Calu3 (cell line): ENCODE results near the gene MEGF10. TPM values are rescaled to one million over a fixed set of nuclear protein-coding genes. Genes with fewer than 3 reads are reported as not detected.
A peak's percentile ranks its signal among the peaks of the same experiment; 100 is the strongest.

Experiments
- BruUV-seq: library from RNA; stranded (reverse); fragments of 400-500 nt; replicated peaks from 2 replicates; lab custom pipeline; 2021; lab: Mats Ljungman, UMichigan
- CTCF ChIA-PET: fragments of 300-600 bp; sonication (Branson Sonifier 250); formaldehyde crosslinking; loops from one replicate; lab custom pipeline; 2022; ENCODE audit warnings: antibody characterized with exemption; lab: Charles Lee
- DNase-seq: peaks from one replicate; pipeline ENCODE4 v3.0.0; 2022
- H3K27ac Mint-ChIP-seq: one replicate; pipeline ENCODE4 v1.8.0; 2022; ENCODE audit warnings: mixed read lengths; ENCODE audit not compliant: unreplicated experiment
- H3K27me3 Mint-ChIP-seq: one replicate; pipeline ENCODE4 v1.8.0; 2022; ENCODE audit warnings: mixed read lengths; ENCODE audit not compliant: unreplicated experiment
- H3K36me3 Mint-ChIP-seq: one replicate; pipeline ENCODE4 v1.8.0; 2022; ENCODE audit warnings: mild to moderate bottlenecking, moderate library complexity, mixed read lengths; ENCODE audit not compliant: insufficient read depth, unreplicated experiment
- H3K4me1 Mint-ChIP-seq: one replicate; pipeline ENCODE4 v1.8.0; 2022; ENCODE audit warnings: mild to moderate bottlenecking, low read depth, mixed read lengths; ENCODE audit not compliant: unreplicated experiment
- H3K4me3 Mint-ChIP-seq: one replicate; pipeline ENCODE4 v1.8.0; 2022; ENCODE audit warnings: mild to moderate bottlenecking, low read depth, moderate library complexity, mixed read lengths; ENCODE audit not compliant: unreplicated experiment
- H3K9me3 Mint-ChIP-seq: one replicate; pipeline ENCODE4 v1.8.0; 2022; ENCODE audit warnings: low read depth, mixed read lengths; ENCODE audit not compliant: unreplicated experiment
- intact Hi-C: fragments of 100-400 bp; cut with micrococcal nuclease; formaldehyde crosslinking; loops from one replicate; pipeline ENCODE4 v1.10.0; 2022; ENCODE audit not compliant: unreplicated experiment
- total RNA-seq: library from RNA; stranded (reverse); gene quantifications from 2 replicates; pipeline ENCODE4 v1.2.3, GENCODE V29; 2022
- TF ChIP-seq, protein P1 (sequence below): fragments of 200-600 bp; IDR thresholded peaks from one replicate; pipeline ENCODE4 v1.8.0; 2022; ENCODE audit warnings: antibody characterized with exemption; ENCODE audit not compliant: unreplicated experiment

Gene MEGF10
- total RNA-seq, 1 experiment from 2014 or later: 0.71 TPM

- DNase-seq: no peak
- CTCF ChIA-PET: no interaction called here
- Mint-ChIP-seq H3K4me1 (no peaks in the 10 kb centered on the region), H3K4me3 (no peak overlapping the region), H3K36me3 (no peaks in the 10 kb centered on the region), H3K27me3 (no peaks in the 10 kb centered on the region), H3K27ac (no peak overlapping the region), H3K9me3 (no peaks in the 10 kb centered on the region)
- no TSS peak for BruUV-seq
- intact Hi-C loops: no loop called here
- TF ChIP-seq, protein P1, sequence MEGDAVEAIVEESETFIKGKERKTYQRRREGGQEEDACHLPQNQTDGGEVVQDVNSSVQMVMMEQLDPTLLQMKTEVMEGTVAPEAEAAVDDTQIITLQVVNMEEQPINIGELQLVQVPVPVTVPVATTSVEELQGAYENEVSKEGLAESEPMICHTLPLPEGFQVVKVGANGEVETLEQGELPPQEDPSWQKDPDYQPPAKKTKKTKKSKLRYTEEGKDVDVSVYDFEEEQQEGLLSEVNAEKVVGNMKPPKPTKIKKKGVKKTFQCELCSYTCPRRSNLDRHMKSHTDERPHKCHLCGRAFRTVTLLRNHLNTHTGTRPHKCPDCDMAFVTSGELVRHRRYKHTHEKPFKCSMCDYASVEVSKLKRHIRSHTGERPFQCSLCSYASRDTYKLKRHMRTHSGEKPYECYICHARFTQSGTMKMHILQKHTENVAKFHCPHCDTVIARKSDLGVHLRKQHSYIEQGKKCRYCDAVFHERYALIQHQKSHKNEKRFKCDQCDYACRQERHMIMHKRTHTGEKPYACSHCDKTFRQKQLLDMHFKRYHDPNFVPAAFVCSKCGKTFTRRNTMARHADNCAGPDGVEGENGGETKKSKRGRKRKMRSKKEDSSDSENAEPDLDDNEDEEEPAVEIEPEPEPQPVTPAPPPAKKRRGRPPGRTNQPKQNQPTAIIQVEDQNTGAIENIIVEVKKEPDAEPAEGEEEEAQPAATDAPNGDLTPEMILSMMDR: no peak
Observed at GRCh38 chr5:127369796-127370195, 79.2 kb downstream of the MEGF10 start.

DNA sequence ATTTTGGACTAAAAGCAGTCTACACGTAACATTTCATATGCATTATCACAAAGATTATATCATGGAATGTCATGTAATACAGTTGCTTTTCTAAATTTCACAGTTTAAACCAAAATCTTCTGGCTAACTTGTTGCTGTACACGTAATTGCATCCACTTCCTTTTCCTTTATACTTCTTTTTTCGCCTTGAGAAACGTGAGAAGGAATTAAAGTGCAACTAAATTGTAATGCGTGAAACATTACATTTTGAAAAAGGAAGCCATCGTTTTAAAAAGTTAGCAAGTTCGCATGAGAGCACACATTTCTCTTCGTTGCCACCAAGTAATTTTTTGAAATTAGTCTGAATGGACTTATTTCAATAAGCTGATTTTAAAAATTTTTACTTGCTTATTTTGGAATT lies 80.0 kb downstream of the MEGF10 start:
- no peak overlapping the region for H3K27ac Mint-ChIP-seq
- intact Hi-C loops: no loop called here
- no TSS peak for BruUV-seq
- H3K9me3 Mint-ChIP-seq: no peaks in the 10 kb centered on the region
- DNase-seq: no peak
- no peaks in the 10 kb centered on the region for H3K4me1 Mint-ChIP-seq
- TF ChIP-seq, protein P1: no peak
- no peaks in the 10 kb centered on the region for H3K27me3 Mint-ChIP-seq
- CTCF ChIA-PET: no interaction called here
- H3K36me3 Mint-ChIP-seq: no peaks in the 10 kb centered on the region
- no peak overlapping the region for H3K4me3 Mint-ChIP-seq

GRCh38 chr5:127373858-127374491 lies 83.4 kb downstream of the MEGF10 start:
- Mint-ChIP-seq H3K27me3 (no peaks in the 10 kb centered on the region), H3K4me1 (no peaks in the 10 kb centered on the region), H3K9me3 (no peaks in the 10 kb centered on the region), H3K36me3 (no peaks in the 10 kb centered on the region), H3K4me3 (no peak overlapping the region), H3K27ac (no peak overlapping the region)
- DNase-seq: no peak
- intact Hi-C loops: no loop called here
- no TSS peak for BruUV-seq
- TF ChIP-seq, protein P1: peak; percentile 61
- CTCF ChIA-PET: no interaction called here

- CTCF ChIA-PET: interaction anchor here (0.6 kb wide), 1 partner anchor 16 kb away, joined by 5 read pairs; no protein-coding TSS in a partner anchor
- H3K36me3 Mint-ChIP-seq: no peaks in the 10 kb centered on the region
- intact Hi-C loops: no loop called here
Observed at GRCh38 chr5:127375124-127375523, 84.5 kb downstream of the MEGF10 start.

More at GRCh38 chr5:127375124-127375523, 84.5 kb downstream of the MEGF10 start:
- BruUV-seq: no TSS peak
- no peak overlapping the region for H3K27ac Mint-ChIP-seq
- no peaks in the 10 kb centered on the region for H3K9me3 Mint-ChIP-seq
- no peak for DNase-seq
- H3K27me3 Mint-ChIP-seq: no peaks in the 10 kb centered on the region
- H3K4me1 Mint-ChIP-seq: no peaks in the 10 kb centered on the region
- no peak overlapping the region for H3K4me3 Mint-ChIP-seq
- TF ChIP-seq, protein P1: no peak
